ENCODE measurements around the gene DCP1B.

DCP1B gene

DNA sequence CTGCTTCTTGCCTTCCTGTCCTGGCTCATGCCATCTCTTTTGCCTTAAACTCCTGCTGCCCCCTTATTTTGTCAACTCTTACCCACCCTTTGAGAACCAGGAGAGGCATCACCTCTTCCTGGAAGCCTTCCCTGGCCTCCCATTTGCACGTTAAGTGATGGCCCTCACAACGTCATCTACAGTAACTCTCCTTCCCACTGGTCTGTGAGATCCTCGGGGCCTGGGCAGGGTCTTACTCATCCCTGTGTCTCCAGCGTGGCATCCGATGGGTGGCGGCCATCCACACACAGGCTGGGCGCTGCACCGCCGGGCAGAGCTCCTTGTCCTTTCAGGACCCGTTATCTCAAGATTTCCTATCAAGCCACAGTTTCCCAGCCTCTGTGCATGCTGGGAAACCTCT lies 69.0 kb downstream of the DCP1B start:
- DNase-seq (ENCODE audit: low read depth in 3 of 3), result no peak

DNA sequence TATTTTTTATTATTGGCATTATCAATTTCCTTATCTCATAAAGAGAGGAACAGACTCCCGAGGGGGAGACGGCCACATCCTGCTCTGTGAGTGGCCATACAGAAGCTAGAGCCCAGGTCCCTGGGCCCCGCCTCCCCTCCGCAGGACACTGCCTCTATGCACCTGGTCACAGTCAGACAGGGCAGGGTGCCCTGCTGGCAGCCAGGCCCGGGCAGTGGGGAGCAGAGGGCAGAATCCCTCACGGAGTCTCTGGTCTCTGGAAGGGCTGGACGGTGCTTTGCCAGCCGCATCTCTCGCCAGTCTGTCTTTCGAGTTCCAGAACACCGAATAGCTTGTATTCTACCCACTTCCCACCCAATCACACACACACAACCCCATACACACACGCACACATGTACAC lies 69.4 kb downstream of the DCP1B start:
- DNase-seq (ENCODE audit: low read depth in 3 of 3), result no peak

DNA sequence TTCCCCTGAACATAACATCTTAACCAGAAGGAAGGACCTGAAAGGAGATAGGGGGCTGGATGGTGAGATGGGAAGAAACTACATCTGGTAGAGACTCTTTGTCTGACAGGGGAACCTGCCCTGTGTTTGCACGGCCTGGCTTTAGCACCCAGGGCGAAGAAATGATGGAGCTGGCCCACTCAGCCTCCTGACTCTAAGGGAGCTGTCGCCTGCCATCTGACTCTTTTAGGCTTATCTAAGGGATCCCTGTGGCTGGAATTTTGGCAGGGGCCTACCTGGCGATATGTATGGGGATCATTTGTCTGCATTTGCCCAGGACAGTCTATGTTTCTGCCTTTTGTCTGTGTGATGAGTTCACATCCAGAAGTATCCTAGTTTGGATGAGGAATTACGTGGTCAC lies 70.2 kb downstream of the DCP1B start:
- DNase-seq (ENCODE audit: low read depth in 3 of 3), result no peak

DNA sequence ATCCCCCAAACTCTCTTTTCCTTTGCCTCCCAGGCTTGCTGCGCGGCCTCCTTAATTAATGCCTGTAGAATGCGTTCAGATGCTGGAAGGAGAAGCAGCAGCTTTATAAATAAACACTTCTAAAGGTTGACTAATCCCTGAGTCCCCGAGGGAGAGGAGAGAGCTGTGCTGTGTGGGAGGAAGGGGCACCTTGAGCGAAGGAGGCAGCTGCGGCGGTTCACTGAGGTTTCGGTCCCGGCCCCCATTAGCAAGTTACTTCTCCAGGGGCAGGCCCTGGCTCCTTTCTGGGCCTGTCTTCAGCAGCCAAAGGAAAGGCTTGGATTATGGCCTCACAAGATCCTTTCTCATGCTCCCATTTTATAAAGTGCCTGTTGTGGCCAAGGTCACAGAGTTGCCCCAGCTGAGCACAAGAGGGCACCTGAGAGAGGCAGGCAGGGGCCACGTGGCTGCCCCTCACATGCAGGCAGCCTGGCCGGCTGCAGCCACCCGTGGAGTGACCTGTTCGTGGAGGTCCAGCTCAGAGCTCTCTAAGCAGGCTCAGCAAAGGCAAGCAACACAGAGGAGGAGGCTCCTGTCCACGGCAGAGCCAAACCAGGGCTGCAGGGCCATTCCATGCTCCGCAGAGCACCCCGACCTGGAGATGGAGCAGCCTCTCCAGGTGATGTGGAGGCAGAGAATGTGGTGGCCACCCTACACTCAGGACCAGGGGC lies 70.8 kb downstream of the DCP1B start:
- no peak for DNase-seq (ENCODE audit: low read depth in 3 of 3)

DNA sequence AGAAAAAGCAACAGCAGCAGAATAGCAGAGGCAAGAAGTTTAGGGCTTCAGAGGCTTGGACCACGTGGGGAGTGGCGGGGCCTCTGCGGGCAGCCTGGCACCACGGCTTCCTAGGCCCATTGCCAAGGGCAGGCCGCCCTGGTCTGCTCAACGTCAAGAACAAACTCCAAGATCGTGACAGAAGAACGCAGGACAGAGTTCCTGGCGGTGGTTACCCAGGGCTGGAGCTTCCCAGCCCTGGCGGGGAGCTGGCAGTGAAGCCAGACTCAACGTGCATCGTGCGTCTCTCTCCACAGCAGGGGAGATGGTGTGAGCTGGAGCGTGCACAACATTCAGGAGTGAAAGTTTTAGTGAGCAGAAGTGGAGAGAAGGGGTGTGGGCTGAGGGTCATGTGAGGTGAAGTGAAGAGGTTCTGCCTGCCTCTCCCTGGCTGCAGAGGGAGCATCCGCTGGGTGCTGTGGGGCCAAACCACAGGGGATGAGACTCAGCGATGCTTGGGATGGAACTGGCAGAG lies 71.9 kb downstream of the DCP1B start:
- no peak for DNase-seq (ENCODE audit: low read depth in 3 of 3)

DNA sequence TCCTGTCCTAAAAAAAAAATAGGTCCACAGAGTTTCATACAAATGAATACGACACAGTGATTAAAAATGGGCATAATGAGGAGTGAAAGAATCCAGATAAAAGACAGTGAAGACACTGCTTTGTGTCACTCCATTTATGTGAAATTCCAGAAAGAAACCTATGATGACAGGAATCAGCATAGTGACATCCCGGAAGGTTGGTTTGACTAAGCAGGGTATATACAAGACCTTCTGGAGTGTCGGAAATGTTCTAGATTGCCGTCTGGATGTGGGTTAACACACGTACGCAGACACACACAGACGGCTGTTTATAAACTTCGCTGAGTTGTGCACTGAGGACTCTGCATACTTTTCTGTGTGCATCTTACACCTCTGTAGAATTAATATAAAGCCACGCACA lies 72.6 kb downstream of the DCP1B start:
- no peak for DNase-seq (ENCODE audit: low read depth in 3 of 3)

DNA sequence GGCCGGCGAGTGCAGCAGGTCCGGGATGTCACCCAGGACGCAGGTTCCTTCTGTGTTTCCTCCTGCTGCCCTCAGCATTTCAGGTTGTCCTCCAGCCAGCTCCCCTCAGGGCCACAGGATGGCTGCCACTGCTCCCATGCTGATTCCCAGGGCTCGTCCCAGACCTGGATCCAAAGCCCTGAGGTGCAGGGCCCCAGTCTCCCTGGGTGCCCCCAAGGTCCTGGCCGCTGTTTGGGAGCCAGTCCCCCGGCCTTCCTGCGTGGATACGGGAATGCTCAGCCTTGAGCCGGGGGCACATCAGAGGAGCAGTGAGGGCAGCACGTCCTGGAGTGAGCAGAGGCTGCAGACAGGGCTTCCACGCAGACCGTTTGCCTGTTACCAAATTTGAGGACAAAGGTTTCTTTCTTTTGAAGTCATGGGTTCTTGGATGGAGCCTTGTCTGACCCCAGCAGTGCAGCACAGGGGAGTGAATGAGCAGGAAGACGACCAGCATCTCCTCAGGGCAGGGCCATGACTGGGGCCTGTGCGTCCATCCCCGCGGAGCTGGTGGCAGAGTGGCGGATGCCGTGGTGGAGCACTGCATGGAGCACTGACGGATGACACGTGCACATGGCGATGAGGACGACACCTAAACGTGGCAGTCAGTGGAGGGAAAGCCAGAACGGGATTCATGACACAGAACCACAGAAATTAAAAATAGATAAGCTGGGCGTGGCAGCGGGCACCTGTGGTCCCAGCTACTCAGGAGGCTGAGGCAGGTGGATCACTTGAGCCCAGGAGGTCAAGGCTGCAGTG lies 73.3 kb downstream of the DCP1B start:
- DNase-seq (ENCODE audit: low read depth in 3 of 3), result no peak

DNA sequence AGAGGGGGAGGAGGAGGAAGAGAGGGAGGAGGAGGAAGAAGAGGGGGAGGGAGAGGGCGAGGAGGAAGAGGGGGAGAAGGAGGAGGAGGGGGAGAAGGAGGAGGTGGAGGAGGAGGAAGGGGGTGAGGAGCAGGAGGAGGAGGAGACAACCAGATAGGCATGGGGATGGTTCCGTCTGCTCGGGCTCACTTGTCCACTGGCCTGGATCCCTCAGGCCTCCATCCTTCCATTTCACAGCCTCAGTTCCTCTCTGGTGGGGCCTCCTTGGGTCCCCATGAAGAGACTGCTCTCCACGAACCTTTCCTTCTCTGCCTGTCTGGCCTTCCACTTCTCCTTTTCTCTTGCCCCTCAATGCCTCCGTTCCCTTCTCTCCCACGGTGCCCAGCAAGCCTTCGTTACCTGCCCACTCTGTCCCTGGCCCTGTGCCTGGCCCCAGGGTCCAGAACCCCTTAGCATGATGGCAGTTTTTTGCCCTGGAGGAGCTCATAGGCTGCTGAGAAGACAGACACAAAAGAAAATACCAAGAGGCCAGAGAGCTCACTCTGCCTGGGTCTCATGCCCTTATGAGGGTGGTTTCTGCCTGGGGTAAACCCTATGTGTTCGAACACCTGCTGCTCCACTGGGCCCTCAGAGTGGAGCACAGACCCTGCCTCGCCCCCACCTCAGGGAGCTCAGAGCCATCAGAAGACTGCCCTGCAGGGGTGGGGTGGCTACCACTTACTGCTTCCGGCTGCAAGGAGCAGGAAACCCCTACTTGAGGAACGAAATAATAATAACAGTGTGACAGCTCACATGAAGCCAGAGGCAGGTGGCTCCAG lies 74.1 kb downstream of the DCP1B start:
- no peak for DNase-seq (ENCODE audit: low read depth in 3 of 3)

DNA sequence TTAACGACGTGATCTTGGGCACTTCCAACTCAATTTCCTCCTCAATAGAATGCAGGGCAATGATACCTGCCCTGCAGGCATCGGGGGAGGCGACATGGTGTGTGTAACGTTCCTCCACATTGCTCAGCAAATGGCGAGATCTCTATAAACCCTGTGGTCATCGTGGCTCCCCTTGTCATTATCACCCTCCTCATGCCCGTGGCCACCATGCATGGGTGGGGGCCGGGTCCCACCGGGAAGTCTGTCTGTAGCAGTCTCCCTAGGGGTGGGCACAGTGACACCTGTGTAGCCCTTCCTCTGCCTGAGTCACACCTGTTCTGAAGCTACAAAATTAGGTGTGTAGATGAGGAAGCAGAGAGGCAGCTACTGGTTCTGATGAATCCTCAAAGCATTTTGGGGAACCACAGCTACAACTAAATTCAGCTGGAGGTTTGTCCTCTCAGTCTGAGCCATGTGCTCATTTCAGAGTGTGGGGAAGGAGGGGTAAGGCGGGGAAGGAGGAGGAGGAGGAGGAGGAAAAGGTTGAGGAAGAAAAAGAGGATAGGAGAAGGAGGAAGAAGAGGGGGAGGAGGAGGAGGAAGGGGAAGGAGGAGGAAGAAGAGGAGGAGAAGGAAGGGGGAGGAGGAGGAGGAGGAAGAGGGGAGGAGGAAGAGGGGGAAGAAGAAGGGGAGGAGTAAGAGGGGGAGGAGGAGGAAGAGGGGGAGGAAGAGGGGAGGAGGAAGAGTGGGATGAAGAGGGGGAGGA lies 74.8 kb downstream of the DCP1B start:
- no peak for DNase-seq (ENCODE audit: low read depth in 3 of 3)

DNA sequence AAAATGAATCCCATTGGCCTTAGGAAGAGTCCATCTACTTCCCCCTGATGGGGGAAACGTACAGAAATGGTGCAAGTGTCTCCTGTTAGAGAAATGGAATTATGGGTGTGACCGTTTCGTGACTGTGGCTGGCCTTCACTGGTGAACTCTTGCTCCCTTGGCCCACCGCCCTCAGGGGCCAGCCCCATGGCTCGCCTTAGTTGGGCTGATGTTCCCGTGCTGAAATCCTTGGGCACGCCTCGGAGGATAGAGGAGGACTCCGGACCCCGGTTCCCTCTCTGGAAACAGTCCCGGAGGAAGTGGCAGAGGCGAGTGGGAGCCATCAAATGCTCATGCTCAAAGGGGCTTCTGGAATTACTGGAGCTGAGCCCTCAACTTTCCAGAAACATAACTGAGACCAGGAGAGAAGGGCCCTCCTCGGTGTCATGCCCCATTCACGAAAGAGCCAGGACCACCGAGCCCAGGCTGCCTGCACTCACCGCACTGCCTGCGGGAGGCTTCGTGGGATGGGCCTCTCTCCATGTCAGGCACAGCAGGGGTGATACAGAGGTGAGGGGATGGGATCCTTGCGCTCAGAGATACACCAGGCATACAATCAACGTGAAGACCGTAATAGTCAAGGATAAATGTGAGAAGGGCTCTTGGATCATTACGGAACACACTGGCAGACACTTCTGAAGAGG lies 75.7 kb downstream of the DCP1B start:
- no peak for DNase-seq (ENCODE audit: low read depth in 3 of 3)

DNA sequence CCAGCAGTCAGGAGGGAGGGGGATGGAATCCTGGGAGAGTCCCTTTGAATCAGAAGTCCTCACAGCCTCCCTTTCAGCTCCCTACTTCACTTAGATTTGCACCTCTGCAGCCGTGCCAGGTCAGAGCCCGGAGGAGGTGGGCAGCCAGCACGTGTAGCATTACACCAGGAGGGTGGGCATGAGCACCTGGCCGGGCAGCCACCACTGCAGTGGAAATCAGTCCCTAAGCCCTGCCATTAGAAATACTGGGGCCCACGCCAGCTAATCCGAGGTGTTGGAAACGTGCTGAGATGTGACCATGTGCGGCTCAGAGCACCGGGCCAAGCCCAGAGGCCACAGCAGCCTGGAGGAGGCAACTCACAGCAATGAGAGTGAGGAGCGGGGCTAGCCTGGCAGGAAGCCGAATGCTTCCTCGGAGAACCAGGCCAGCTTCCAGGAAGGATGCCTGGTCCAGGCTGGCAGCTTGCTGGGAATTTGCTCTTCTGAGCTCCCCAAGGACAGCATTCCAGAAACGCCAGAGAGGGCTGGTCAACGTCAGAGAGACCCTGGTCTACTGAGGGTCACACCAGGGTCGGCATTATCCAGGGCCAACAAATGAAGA lies 76.4 kb downstream of the DCP1B start:
- DNase-seq (ENCODE audit: low read depth in 3 of 3), result no peak

DNA sequence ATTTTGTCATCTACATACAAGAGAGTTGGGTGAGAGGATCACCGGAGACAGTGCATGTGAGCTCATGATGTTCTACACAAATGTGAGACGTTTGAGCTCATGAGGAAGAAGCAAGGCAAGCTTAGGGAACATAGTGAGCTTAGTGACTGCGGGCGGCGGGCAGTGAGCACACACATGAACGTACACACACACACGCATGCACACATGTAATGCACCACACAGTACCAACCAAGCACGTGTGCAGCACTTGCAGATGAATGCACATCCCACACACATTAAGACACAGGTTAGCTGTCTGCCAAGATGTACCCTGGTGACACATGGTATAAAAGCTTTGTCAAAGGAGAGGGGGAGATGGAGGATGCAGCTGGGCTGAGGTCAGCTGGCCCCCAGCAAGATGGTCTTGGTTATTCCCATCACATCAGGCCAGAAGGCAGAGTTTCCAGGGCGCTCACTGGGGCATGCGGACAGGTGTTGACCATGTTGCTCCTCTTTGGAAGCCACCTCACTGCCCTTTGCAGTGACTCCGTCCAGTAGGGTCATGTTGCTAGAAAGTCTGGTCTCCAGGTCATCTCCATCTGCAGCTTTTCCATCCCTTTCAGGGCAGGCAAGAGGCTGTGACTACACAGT lies 77.1 kb downstream of the DCP1B start:
- DNase-seq (ENCODE audit: low read depth in 3 of 3), result no peak

DNA sequence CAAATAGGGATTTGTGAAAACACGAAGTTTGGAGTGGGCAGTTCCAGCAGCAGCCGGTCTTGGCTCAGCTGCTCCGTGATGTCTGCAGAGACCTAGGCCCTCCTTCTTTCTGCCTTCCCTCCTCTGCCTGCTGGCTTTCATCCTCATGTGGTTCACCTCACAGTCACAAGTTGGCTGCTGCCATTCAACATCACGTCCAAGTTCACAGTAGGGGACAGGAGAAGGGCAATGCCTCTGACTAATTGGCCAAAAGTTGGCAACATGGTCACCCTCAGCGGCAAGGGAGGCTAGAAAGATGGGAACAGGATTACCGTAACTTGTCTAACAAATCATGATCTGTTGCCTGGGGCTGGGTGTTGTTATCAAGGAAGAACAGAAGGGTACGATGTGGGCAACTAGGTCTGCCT lies 78.0 kb downstream of the DCP1B start:
- DNase-seq (ENCODE audit: low read depth in 3 of 3), result no peak

DNA sequence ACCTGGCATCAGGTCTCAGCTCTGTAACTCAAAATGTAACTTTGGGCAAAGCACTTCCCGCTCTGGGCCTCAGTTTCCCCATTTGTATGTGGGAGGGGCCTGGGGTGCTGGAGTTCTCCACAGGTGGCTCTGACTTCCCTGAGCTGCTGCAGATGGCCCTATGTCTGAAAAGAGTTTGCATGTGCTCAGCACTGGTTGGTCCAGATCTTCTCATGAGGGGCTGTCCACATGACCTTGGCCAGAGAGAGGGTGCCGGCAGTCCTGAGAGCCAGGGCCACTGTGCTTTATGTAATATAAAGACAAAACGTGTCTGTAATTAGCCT lies 78.6 kb downstream of the DCP1B start:
- DNase-seq (ENCODE audit: low read depth in 3 of 3), result no peak

DNA sequence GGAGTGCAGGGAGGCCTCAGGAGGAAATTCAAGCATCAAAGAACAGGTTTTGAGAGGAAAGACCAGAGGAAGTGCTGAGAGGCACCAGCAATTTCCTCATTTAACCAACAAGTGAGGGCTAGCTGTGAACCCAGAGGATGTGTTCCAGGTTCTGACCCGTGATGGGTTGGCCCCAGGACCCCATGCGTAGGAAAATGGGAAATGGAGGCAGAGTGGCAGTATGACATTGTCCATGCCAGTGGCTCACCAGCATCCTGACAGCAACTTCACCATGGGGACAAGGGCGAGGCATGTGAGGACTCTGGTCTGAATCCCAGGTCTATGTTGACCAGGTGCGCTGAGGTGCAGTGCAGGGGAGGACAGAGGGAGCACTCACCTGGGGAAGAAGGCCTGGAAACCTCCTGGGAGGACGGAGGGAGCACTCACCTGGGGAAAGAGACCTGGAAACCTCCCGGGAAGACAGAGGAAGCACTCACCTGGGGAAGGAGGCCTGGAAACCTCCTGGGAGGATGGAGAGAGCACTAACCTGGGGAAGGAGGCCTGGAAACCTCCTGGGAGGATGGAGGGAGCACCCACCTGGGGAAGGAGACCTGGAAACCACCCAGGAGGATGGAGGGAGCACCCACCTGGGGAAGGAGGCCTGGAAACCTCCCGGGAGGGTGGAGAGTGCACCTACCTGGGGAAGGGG lies 79.1 kb downstream of the DCP1B start:
- no peak for DNase-seq (ENCODE audit: low read depth in 3 of 3)

DNA sequence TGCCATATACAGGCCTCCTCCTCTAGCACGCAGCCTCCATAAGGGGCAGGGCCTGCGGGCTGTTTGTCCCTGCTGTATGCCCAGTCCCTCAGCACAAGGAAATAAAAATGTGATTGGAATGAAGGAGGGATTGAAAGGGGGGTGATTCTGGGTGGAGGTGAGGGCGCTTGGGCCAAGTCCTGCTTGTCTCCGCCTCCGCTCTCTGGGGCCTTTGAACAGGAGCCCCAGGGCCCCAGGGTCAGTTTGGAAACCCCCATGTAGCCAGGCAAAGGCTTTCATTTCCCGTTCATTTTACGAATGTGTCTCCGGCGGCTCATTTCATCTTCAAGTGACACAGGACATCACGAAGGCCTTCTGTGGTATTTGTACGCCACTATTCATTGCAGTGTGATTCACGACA lies 81.3 kb downstream of the DCP1B start:
- DNase-seq (ENCODE audit: low read depth in 3 of 3), result no peak

DNA sequence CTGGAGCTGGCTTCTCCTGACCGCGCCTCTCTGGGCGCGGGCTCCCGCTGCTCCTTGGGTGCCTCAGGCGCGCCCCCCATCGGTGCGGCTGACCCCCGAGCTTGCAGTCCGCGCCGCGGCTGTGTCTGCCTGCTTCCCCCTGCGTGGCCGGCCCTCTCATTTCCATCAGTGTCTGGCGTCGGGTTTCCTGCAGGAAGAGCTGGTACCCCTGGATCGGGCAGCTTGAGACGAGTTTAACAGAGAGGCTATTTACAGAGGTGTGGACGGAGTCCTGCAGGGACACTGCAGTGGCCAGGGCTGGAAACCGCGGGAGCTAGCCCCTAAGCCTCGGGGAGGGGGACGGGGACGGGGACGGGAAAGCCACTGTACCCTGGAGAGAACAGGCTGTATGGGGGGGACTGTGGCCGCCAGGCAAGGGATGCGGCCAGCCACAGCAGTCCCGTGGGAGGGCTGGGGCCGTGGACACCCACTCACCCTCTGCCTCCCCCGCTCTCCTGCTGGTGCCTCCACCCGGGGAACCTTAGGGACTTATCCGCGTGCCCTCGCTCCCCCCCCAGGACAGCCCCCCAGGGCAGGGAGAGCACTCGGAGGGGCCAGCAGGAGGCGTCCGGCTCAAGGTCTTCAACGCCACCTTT lies 82.1 kb downstream of the DCP1B start:
- no peak for DNase-seq (ENCODE audit: low read depth in 3 of 3)

DNA sequence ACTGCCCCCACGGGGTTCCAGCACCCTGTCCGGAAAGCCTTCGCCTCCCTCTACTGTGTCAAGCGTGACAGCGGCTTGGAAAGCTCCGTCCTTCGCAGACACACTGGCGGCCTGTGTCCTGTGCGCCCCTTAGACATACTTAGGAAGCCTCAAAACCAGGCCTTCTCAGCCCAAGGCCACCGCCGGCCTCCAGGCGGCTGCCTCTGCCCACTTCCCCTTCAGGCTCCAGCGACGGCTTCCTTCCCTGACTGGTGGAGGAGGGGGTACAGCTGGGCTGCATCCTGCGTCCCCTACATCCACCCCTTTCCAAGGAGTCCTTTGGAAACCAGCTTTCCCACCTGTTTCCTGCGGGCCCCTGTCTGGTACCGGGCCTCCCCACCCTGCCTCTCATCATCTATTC lies 83.3 kb downstream of the DCP1B start:
- no peak for DNase-seq (ENCODE audit: low read depth in 3 of 3)

DNA sequence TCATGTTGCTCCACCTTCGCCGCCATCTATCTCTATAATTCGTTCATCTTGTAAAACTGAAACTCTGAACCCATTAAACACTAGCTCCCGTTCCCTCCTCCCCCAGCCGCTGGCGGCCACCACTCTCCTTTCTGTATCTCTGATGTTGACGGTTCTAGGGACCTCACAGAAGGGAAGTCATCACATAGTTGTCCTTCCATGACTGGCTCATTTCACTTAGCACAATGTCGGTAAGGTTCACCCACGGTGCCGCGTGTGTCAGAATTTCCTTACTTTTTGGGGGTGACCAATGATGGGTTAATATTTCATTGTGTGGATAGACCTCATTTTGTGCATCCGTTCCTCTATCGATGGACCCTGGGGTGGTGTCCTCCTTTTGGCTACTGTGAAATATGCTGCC lies 83.8 kb downstream of the DCP1B start:
- no peak for DNase-seq (ENCODE audit: low read depth in 3 of 3)
